GM18858 (cell line): ENCODE data around the gene STIM2.

Source experiments
- ATAC-seq: cut with Tn5 transposase; IDR thresholded peaks from one replicate; pipeline ENCODE4 v1.9.1; 2021; ENCODE audit not compliant: unreplicated experiment

Gene STIM2

GRCh38 chr4:26836539-26836938 lies 24.1 kb upstream of the STIM2 start:
- no peak for ATAC-seq

GRCh38 chr4:26837993-26838842 lies 22.4 kb upstream of the STIM2 start:
- ATAC-seq, result no peak

- ATAC-seq, result no peak
Observed at GRCh38 chr4:26839016-26839415, 21.6 kb upstream of the STIM2 start.

GRCh38 chr4:26839534-26839951 lies 21.1 kb upstream of the STIM2 start:
- no peak for ATAC-seq

DNA sequence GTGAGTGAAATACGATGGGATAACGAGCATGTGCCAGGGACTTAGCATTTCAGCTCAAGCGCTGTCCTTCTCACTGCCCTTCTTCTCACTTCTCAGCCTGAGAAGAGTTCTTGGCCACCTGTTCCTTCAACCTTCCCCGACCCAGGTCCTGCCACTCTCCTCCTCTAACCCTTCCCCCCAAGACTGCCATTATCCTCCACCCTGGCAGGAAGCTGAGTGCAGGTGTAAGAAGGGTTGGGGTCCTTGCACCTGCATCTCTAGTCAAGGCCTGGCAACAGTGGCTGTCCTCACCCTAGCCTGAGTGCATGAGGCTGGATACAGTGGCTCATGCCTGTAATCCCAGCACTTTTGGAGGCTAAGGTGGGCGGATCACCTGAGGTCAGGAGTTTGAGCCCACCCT lies 19.9 kb upstream of the STIM2 start:
- ATAC-seq, result no peak

DNA sequence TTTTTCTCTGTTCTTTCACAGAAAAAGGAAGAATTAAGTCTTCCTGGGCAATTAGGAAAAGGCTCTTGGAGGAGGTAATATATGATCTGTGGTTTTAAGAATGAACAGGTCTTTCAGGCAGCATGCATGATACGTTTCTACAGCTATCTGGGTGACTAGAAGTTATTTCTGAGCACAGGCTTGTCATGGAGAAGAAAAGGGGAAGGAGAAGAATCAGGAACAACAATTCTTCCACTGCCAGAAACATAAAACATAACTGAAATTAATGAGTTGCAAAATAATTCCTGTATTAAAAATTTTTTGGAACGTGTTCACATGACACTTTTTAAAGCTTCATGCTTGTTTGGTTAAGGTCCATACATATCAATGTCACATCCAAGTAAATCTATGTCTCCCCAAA lies 17.7 kb upstream of the STIM2 start:
- ATAC-seq, result no peak

DNA sequence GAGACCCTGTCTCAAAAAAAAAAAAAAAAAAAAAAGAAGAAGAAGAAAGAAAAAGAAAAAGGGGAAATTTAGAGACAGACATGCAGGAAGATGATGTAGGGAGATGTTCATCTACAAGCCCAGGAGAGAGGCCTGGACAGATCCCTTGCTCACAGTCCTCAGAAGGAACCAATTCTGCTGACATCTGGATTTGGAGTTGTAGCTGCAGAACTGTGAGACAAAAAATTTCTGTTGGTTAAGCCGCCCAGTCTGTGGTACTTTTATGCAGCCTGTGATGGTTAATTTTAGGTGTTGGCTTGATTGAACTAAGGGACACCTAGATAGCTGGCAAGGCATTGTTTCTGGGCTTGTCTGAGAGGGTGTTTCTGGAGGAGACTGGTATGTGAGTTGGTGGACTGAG lies 10.1 kb upstream of the STIM2 start:
- no peak for ATAC-seq

DNA sequence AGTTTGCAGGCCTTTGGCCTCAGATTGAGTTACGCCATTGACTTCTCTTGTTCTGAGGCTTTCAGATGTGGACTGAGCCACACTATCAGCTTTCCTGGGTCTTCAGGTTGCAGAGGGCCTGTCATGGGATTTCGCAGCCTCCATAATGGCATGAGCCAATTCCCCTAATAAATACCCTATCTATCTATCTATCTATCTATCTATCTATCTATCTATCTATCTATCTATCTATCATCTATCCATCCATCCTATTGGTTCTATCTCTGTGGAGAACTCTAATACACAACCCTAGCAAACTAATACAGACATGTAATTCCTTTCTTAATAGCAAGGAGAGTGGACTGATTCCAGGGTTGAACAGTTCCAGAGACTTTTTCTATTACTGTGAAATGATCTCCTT lies 9.5 kb upstream of the STIM2 start:
- no peak for ATAC-seq

DNA sequence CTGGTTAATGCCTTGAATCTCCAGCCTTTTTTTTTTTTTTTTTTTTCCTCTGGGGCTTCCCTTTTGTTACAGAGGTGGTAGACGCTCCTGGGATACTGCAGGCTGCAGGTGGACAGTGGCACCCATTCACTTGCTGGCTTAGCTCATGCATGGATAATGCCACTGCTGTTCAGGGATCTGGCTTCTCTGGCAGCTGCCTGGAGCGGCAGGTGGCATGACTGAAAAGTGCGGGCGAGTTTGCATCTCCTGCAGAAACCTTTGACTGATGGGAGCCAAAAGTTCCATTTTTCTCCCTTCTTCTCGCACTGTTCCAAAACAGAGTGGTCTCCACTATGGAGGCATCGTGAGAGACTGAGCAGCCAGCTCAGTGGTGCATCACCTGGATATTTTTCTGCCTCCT lies 5.9 kb upstream of the STIM2 start:
- no peak for ATAC-seq

GRCh38 chr4:26856906-26857277 lies 3.7 kb upstream of the STIM2 start:
- ATAC-seq, result no peak

DNA sequence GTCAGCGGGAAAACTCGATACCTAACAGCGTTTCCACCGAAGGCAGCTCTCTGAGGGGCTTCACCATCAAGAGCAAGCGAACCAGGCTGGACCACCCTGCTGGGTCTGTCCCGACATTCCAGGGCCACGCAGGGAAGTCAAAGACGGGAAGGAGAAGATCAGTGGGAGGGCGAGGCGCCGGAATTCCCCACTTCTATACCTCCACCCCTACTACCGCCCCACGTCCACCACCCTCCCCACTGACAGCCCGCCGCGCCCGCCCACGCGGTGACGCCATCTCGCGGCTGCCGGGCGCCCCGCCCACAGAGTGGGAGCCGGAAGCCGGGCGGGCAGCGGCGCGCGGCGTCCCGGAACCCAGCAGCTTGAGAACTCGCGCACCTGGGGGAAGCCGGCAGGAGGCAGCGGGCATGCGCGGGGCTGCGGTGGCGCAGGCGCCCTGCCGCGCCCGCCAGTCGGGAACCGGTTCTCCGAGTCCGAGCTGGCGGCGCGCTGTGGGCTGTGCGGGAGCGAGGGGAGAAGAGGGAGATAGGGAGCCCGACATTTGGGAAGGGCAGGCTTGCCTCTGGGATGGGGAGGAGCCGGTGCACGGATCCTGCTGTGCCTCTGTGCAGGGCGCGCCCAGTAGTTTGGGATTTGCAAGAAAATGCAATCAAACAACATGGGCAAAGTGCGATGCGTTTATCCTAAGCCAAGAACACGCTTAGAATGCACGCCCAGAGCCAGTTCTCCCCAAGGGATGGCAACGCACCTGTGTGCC lies 3.2 kb upstream of the STIM2 start:
- peak; percentile 54 for ATAC-seq

DNA sequence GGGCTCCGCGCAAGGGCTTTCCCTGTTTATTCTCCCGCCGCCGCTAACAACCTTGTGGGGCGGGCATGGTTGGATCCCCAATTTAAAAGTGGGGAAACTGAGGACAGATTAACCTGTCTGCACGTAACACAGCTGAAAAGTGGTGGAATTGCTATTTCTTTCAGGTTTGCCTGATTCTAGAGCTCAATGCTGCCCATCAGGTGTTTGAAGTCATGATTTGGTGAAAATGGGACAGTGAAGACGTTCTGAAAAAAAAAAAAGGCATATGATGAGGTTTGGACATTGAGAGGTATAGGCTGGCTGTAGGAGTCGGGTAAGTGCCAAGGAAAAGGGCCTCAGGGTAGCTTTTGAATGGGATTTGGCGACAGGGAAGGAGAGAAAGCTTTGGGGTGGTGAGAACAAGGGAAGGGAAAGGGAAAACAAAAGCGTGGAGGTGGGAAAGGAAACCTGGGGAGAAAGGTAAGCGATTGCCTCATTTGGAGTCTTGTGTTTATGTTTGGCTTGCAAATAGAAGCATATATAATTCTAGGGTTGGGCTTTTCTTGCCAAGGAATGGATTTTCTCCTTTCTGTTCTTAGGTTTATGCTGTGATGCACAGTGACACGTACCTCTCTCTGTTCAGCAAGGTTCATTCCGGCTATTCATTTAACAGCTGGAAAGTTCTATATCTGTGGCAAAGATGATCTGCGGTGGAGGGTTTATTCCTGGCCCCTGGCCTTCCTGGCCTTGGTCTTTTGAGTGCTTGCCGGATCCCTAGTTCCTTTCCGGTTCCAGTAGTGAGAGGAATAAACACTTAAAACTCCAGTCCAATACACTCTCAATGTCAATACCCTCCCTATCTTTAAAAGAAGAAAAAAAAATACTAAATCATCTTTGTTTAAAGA lies 2.4 kb upstream of the STIM2 start:
- ATAC-seq, result no peak

GRCh38 chr4:26858947-26859401 lies 1.7 kb upstream of the STIM2 start:
- ATAC-seq, result no peak

GRCh38 chr4:26859762-26860156 lies 882 bp upstream of the STIM2 start:
- ATAC-seq, result no peak

GRCh38 chr4:26860922-26861433 lies 337 bp downstream of the STIM2 start:
- peak; percentile 11 for ATAC-seq

DNA sequence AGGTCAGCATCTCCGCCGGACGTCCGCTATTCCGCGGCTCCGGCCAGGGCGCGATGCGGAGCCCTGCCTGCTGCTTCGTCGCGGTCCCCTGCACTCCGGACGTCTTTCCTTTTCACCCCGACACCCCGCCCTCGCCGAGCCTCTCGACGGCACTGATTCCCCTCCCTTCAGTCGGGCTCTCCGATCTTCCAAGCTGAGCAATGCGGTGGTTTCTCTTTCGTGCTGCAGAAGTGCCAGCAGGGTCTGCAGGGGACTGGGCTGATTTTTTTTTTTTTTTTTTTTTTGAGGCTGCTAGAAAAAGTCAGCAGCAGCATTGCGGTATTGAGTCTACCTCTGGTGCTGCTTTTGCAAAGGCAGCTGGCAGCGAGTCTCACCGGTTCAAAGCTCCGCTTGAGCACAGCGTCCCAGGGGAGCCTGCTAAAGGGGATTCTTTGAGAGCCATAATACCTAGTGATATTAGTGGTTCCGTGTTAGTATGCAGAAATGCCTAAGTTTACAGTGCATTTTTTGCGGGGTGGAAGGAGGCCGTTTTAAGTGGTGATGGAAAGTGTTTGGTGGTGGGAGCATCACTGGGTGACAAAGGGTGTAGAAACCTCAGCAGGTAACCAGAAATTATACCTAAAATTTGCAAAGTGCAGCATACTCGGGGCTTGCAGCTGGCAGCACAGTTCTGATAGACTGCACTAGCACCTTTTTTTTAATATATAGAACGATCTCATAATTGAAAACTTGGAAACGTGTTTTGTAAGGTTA lies 969 bp downstream of the STIM2 start:
- peak; percentile 25 for ATAC-seq

DNA sequence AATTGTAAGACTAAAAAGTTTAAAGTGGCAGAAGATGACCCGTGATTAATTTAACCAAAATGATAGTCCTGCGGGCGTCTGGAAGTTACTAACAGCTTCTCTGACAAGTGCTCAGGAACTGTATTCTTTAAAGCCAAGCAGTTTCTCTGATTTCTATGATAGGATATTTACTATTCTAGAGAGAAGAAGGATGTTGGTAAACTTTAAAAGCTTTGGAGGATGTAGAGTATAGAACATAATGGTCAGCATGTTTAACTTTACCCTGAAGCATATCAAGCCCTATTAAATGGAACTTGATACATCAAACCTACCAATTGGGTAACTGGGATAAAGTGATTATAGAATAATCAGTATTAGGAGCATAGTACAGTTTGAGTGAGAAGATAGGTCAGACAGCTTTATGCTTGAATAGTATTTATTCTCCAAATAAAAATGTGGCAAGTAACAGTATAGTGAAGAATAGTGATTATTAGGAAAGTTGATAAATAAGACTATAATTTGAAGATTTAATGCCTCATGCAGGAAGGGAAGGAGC lies 1.8 kb downstream of the STIM2 start:
- ATAC-seq, result no peak

- ATAC-seq, result no peak
Observed at GRCh38 chr4:26863512-26863911, 2.9 kb downstream of the STIM2 start.

GRCh38 chr4:26864899-26865298 lies 4.3 kb downstream of the STIM2 start:
- no peak for ATAC-seq

DNA sequence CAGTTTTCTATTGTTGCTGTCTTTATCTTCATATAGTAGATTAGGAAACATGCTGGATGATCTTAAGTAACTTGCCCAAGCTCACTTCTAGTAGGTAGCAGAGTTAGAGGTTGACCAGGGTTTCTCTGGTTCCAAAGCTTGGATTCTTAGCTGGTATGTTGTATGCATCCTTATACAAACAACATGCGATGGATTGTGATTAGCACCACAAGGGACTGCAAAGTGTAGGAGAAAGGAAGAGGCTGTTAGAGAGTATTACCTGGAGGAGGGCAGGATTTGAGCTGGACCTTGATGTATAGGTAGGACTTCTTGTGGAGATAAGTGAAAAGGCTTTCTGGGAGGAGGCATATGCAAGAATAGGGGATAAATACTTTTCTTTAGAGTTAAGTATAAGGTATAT lies 5.6 kb downstream of the STIM2 start:
- no peak for ATAC-seq
